ENCODE data around the gene FIBCD1.

DNA sequence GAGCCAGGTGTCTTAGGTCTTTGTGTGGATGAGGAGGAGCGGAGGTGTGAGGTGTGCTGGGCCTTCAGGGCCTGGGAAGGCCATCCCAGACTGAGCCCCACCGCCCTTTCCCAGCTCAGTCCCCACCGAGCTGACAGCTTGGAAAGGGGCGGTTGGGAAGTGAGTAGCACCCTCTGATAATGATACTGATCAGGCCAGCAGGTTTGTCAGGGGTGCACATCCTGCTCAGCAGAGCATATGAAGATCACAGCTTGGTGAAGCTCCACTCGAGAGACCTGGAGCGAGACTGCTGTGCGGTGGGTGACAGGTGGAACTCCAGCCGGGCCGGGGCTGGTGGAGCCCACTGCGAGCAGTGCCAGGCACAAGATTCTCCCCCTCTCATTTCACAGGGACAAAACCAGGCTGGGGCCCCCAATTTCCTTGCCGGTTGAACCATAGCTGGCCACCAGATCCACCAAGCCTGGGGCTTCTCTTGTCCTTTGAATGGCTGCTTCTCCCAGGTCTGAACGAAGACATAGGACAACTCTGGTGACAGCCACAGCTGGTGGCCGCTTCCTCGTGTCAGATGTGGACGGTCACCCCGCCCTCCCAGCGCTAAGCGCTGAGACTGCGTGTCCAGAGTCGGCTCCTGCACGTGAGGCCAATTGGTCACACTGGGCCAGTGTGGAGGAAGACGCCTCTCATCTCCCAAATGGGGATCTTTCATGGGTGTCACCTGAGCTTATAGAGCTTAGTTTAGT lies 50.7 kb downstream of the FIBCD1 start:
- TF ChIP-seq, protein P1, sequence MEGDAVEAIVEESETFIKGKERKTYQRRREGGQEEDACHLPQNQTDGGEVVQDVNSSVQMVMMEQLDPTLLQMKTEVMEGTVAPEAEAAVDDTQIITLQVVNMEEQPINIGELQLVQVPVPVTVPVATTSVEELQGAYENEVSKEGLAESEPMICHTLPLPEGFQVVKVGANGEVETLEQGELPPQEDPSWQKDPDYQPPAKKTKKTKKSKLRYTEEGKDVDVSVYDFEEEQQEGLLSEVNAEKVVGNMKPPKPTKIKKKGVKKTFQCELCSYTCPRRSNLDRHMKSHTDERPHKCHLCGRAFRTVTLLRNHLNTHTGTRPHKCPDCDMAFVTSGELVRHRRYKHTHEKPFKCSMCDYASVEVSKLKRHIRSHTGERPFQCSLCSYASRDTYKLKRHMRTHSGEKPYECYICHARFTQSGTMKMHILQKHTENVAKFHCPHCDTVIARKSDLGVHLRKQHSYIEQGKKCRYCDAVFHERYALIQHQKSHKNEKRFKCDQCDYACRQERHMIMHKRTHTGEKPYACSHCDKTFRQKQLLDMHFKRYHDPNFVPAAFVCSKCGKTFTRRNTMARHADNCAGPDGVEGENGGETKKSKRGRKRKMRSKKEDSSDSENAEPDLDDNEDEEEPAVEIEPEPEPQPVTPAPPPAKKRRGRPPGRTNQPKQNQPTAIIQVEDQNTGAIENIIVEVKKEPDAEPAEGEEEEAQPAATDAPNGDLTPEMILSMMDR (IDR thresholded peaks at IDR 0.05) = no peak
- no peak for TF ChIP-seq POLR2A (IDR thresholded peaks at IDR 0.05)
